Tibial artery (tissue), 4 donors: ENCODE results near the gene VWA5B2.
A peak's percentile ranks its signal among the peaks of the same experiment; 100 is the strongest.
"Not testable (repeated sequence)": the region's sequence is repeated elsewhere in the genome, so short reads cannot be mapped to it uniquely, and the experiment has no call there.

Source experiments
- DNase-seq, 2 donors: peaks; one replicate each; pipeline ENCODE4 v3.0.0-alpha.2; 2019
- H3K27ac ChIP-seq, 2 donors: fragments of 200-600 bp; sonication (generic) in 1 of 2; 1 replicate in 1 of 2; 2 replicates in 1 of 2; pipeline ENCODE4 v1.5.1; 2018 to 2019; ENCODE audit warnings: mild to moderate bottlenecking in 1 of 2
- H3K27me3 ChIP-seq, 2 donors: fragments of 200-600 bp; sonication (generic) in 1 of 2; one replicate each; pipeline versions ENCODE4 v1.5.1 to v1.6.0; 2016 to 2019
- H3K36me3 ChIP-seq, 3 donors: fragments of 200-600 bp; sonication (generic) in 2 of 3; one replicate each; pipeline ENCODE4 v1.5.1; 2016 to 2019; ENCODE audit warnings: mild to moderate bottlenecking in 2 of 3
- H3K4me1 ChIP-seq, 4 donors: fragments of 200-600 bp; sonication (generic) in 2 of 4; 1 replicate in 3 of 4; 2 replicates in 1 of 4; pipeline ENCODE4 v1.5.1; 2016 to 2019
- H3K4me3 ChIP-seq, 2 donors: fragments of 200-600 bp; sonication (generic) in 1 of 2; 1 replicate in 1 of 2; 2 replicates in 1 of 2; pipeline ENCODE4 v1.5.1; 2018 to 2019; ENCODE audit warnings: mild to moderate bottlenecking in 2 of 2
- H3K9me3 ChIP-seq, 3 donors: fragments of 200-600 bp; sonication (generic) in 1 of 3; one replicate each; pipeline ENCODE4 v1.5.1; 2016 to 2019
- CTCF ChIP-seq, 2 experiments: fragments of 200-600 bp in 1 of 2; fragments of 450-650 bp in 1 of 2; IDR thresholded peaks; one replicate each; pipeline ENCODE4 v1.5.1; 2017 to 2019; ENCODE audit warnings: antibody characterized with exemption in 2 of 2, mild to moderate bottlenecking in 1 of 2, moderate library complexity in 1 of 2
- intact Hi-C: fragments of 100-400 bp; cut with DNase I; formaldehyde crosslinking; loops from one replicate; pipeline ENCODE4 v1.15.0; 2023; ENCODE audit warnings: low total_unique reads

The VWA5B2 gene

GRCh38 chr3:184259878-184260723 lies 30.7 kb downstream of the VWA5B2 start:
- Histone ChIP-seq H3K27me3 (peaks cover 0 to 75% of the 10 kb centered on the region in 2 donors), H3K27ac (no peak overlapping the region), H3K36me3 (peaks cover 6 to 14% (median 7%) of the 10 kb centered on the region in 3 donors), H3K4me3 (peak overlapping the region in 1 of 2 donors; percentile 30), H3K9me3 (no peaks in the 10 kb centered on the region), H3K4me1 (peaks cover 0 to 35% (median 31%) of the 10 kb centered on the region in 4 donors)
- no peak for DNase-seq
- no peak for TF ChIP-seq CTCF (IDR thresholded peaks at IDR 0.05)
- intact Hi-C loops, result loop anchor here (10.0 kb wide), 1 partner anchor 365 kb away; no protein-coding TSS in a partner anchor

GRCh38 chr3:184260724-184261269 lies 31.4 kb downstream of the VWA5B2 start:
- H3K4me1 ChIP-seq, result peaks cover 0 to 35% (median 31%) of the 10 kb centered on the region in 4 donors
- H3K27ac ChIP-seq, result no peak overlapping the region
- H3K27me3 ChIP-seq, result peaks cover 0 to 72% of the 10 kb centered on the region in 2 donors
- no peaks in the 10 kb centered on the region for H3K9me3 ChIP-seq
- H3K4me3 ChIP-seq, result peak overlapping the region; percentile 39 to 52
- H3K36me3 ChIP-seq, result peaks cover 6 to 14% (median 7%) of the 10 kb centered on the region in 3 donors
- no peak for TF ChIP-seq CTCF (IDR thresholded peaks at IDR 0.05)
- intact Hi-C loops, result no loop called here
- no peak for DNase-seq

- TF ChIP-seq CTCF (IDR thresholded peaks at IDR 0.05), result no peak
- peaks cover 0 to 73% of the 10 kb centered on the region in 2 donors for H3K27me3 ChIP-seq
- intact Hi-C loops, result no loop called here
Measured at GRCh38 chr3:184261270-184261853, 32.0 kb downstream of the VWA5B2 start, which contains the start of gene CAMK2N2. TSS of gene CAMK2N2 (minus strand) at chr3:184261553. CDS start at chr3:184261285, 268 bp downstream.

GRCh38 chr3:184261854-184262763 lies 32.7 kb downstream of the VWA5B2 start:
- H3K9me3 ChIP-seq, result no peaks in the 10 kb centered on the region
- H3K36me3 ChIP-seq, result peaks cover 6 to 14% (median 7%) of the 10 kb centered on the region in 3 donors
- H3K4me3 ChIP-seq, result peak overlapping the region; percentile 39 to 52
- intact Hi-C loops, result no loop called here
- peaks cover 0 to 35% (median 31%) of the 10 kb centered on the region in 4 donors for H3K4me1 ChIP-seq
- peaks cover 0 to 75% of the 10 kb centered on the region in 2 donors for H3K27me3 ChIP-seq
- no peak for DNase-seq
- TF ChIP-seq CTCF (IDR thresholded peaks at IDR 0.05), result no peak
- no peak overlapping the region for H3K27ac ChIP-seq

More at GRCh38 chr3:184261270-184261853, 32.0 kb downstream of the VWA5B2 start, which contains the start of gene CAMK2N2:
- peak within 1 kb of the TSS; percentile 39 to 52 for H3K4me3 ChIP-seq
- peaks cover 6 to 14% (median 7%) of the 10 kb centered on the region in 3 donors for H3K36me3 ChIP-seq
- DNase-seq, result peak in 1 of 2 donors; percentile 69
- H3K27ac ChIP-seq, result no peak within 1 kb of the TSS
- H3K4me1 ChIP-seq, result peaks cover 0 to 35% (median 31%) of the 10 kb centered on the region in 4 donors
- no peaks in the 10 kb centered on the region for H3K9me3 ChIP-seq

DNA sequence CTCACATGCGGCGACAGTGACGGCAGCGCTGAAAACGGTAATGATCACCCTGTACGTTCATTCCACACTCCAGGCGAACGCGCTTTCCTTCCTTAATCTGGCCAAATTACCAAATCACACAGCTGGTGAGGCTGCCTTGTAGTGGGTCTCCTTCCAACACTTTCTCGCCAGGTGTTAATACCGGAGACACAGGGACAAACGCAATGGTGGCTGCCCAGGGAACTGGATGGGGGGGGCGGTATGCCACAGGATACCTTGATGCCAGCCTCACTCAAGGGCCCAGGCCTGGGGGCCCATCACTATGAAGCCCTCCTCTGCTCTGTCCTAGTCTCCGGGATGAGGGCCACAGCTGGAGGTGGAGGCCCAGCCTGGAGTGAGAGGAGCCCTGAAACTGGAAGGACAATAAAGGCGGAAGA lies 33.4 kb downstream of the VWA5B2 start:
- no peak overlapping the region for H3K4me3 ChIP-seq
- peaks cover 0 to 70% of the 10 kb centered on the region in 2 donors for H3K27me3 ChIP-seq
- intact Hi-C loops, result no loop called here
- H3K9me3 ChIP-seq, result no peaks in the 10 kb centered on the region
- H3K36me3 ChIP-seq, result peaks cover 6 to 9% (median 6%) of the 10 kb centered on the region in 3 donors
- H3K27ac ChIP-seq, result no peak overlapping the region
- TF ChIP-seq CTCF (IDR thresholded peaks at IDR 0.05), result no peak
- no peak for DNase-seq
- peaks cover 0 to 35% (median 31%) of the 10 kb centered on the region in 4 donors for H3K4me1 ChIP-seq

- H3K27me3 ChIP-seq, result peaks cover 0 to 32% of the 10 kb centered on the region in 2 donors
- DNase-seq, result not testable (repeated sequence)
Measured at GRCh38 chr3:184267249-184267648, 37.9 kb downstream of the VWA5B2 start.

More at GRCh38 chr3:184267249-184267648, 37.9 kb downstream of the VWA5B2 start:
- H3K4me1 ChIP-seq, H3K36me3 ChIP-seq, intact Hi-C loops, H3K27ac ChIP-seq, H3K4me3 ChIP-seq, H3K9me3 ChIP-seq: not testable (repeated sequence)
